Loucy (cell line): ENCODE measurements around the gene SH3RF3.

Experiments used
- H2AFZ ChIP-seq: fragments of 200-600 bp; sonication (generic); 2 replicates; pipeline ENCODE4 v1.6.0; 2016; ENCODE audit warnings: antibody characterized with exemption, mild to moderate bottlenecking, low read length, moderate library complexity
- H3F3A ChIP-seq: fragments of 200-600 bp; 2 replicates; pipeline ENCODE4 v1.6.0; 2016; ENCODE audit warnings: antibody characterized with exemption, low read depth, mild to moderate bottlenecking
- H3K27me3 ChIP-seq: fragments of 200-600 bp; sonication (generic); 2 replicates; pipeline ENCODE4 v1.6.1; 2014; ENCODE audit warnings: low read length, mild to moderate bottlenecking; ENCODE audit not compliant: insufficient read depth, poor library complexity, severe bottlenecking
- H3K36me3 ChIP-seq: fragments of 200-600 bp; sonication (generic); 2 replicates; pipeline ENCODE4 v1.6.1; 2016; ENCODE audit warnings: low read length; ENCODE audit not compliant: insufficient read depth
- H3K4me1 ChIP-seq: fragments of 200-600 bp; sonication (generic); 2 replicates; pipeline ENCODE4 v1.5.1; 2014; ENCODE audit warnings: low read length, mild to moderate bottlenecking; ENCODE audit not compliant: insufficient read depth, poor library complexity, severe bottlenecking
- H3K4me2 ChIP-seq: fragments of 200-600 bp; sonication (generic); 2 replicates; pipeline ENCODE4 v1.6.0; 2014; ENCODE audit warnings: antibody characterized with exemption, low read length, low read depth, mild to moderate bottlenecking; ENCODE audit not compliant: poor library complexity, severe bottlenecking
- H3K4me3 ChIP-seq: fragments of 200-600 bp; sonication (generic); 2 replicates; pipeline ENCODE4 v1.5.1; 2014; ENCODE audit warnings: low read length, mild to moderate bottlenecking, mixed read lengths; ENCODE audit not compliant: poor library complexity, severe bottlenecking
- H3K79me2 ChIP-seq: fragments of 200-600 bp; sonication (generic); 2 replicates; pipeline ENCODE4 v1.6.1; 2014; ENCODE audit warnings: low read length; ENCODE audit not compliant: insufficient read depth
- H3K9ac ChIP-seq: fragments of 200-600 bp; sonication (generic); 2 replicates; pipeline ENCODE4 v1.6.0; 2014; ENCODE audit warnings: mild to moderate bottlenecking, low read depth, low read length, moderate library complexity; ENCODE audit not compliant: poor library complexity, severe bottlenecking
- H3K9me2 ChIP-seq: fragments of 200-600 bp; sonication (generic); replicated peaks from 2 replicates; pipeline ENCODE4 v1.6.1; 2016; ENCODE audit warnings: low read depth, low read length, mixed read lengths
- H3K9me3 ChIP-seq: fragments of 200-600 bp; sonication (generic); 2 replicates; pipeline ENCODE4 v1.6.1; 2014; ENCODE audit warnings: mild to moderate bottlenecking, antibody characterized with exemption, low read length, low read depth; ENCODE audit not compliant: insufficient read depth
- H4K20me1 ChIP-seq: fragments of 200-600 bp; sonication (generic); 2 replicates; pipeline ENCODE4 v1.6.0; 2014; ENCODE audit warnings: antibody characterized with exemption, low read length, mild to moderate bottlenecking; ENCODE audit not compliant: insufficient read depth, poor library complexity, severe bottlenecking
- EZH2phosphoT487 ChIP-seq: fragments of 200-600 bp; IDR thresholded peaks from 2 replicates; pipeline ENCODE4 v1.6.1; 2018; ENCODE audit warnings: antibody characterized with exemption, mild to moderate bottlenecking, moderate library complexity, borderline replicate concordance
- TF ChIP-seq, protein P1 (sequence below): fragments of 200-600 bp; sonication (generic); conservative IDR thresholded peaks from 2 replicates; pipeline ENCODE4 v1.5.1; 2014; ENCODE audit warnings: mild to moderate bottlenecking, antibody characterized with exemption, low read length

The SH3RF3 gene

DNA sequence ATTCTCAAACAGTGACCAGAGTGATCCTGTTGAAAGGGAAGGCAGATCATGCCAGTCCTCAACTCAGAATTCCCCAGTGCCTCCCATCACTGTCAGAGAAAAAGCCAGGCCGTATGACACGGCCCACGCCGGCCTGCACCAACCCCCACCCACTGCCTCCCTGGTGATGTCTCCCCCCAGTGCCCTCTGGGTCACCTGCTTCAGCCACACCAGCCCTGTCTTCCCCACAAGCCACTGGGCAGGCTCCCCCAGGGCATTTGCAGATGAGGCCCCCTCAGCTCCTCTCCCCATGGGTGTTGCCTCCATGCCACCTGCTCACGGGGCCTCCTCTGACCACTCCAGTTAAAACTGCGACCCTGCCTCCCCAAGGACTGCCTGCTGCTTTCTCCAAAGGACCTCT is 169.8 kb downstream of the SH3RF3 start:
- peaks cover 3% of the 10 kb centered on the region; the same call in 1 of the 2 replicates for H3K79me2 ChIP-seq
- peaks cover 45% of the 10 kb centered on the region for H3K4me1 ChIP-seq
- H3K9me3 ChIP-seq, result no peaks in the 10 kb centered on the region
- no peaks in the 10 kb centered on the region for H4K20me1 ChIP-seq
- no peak overlapping the region for H3K4me3 ChIP-seq
- no peaks in the 10 kb centered on the region for H3K36me3 ChIP-seq
- H3K27me3 ChIP-seq, result no peaks in the 10 kb centered on the region
- H3K9ac ChIP-seq, result no peak overlapping the region
- no peaks in the 10 kb centered on the region for H3F3A ChIP-seq
- H3K9me2 ChIP-seq, result no peaks in the 10 kb centered on the region
- no peak overlapping the region for H2AFZ ChIP-seq
- TF ChIP-seq, protein P1, sequence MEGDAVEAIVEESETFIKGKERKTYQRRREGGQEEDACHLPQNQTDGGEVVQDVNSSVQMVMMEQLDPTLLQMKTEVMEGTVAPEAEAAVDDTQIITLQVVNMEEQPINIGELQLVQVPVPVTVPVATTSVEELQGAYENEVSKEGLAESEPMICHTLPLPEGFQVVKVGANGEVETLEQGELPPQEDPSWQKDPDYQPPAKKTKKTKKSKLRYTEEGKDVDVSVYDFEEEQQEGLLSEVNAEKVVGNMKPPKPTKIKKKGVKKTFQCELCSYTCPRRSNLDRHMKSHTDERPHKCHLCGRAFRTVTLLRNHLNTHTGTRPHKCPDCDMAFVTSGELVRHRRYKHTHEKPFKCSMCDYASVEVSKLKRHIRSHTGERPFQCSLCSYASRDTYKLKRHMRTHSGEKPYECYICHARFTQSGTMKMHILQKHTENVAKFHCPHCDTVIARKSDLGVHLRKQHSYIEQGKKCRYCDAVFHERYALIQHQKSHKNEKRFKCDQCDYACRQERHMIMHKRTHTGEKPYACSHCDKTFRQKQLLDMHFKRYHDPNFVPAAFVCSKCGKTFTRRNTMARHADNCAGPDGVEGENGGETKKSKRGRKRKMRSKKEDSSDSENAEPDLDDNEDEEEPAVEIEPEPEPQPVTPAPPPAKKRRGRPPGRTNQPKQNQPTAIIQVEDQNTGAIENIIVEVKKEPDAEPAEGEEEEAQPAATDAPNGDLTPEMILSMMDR, result no peak
- TF ChIP-seq EZH2phosphoT487, result no peak
- H3K4me2 ChIP-seq, result no peak overlapping the region

DNA sequence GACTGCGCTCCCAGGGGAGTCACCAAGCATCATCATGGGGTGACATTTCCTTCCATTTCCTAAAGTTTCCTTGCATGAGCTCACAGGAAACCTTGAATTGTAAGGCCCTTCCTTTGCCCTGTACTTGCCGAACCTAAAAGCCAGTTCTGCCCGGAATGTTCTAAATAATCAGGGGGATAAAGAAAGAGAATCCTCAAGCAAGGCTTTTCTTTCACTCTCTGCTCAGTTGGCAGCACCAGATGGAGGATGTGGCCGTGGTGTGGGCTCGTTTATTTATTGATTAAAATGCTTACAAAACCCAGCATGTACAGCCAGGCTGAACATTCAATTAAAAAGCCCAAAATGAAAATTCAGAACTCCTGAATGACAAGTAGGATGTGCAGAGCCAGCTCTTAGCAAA is 170.5 kb downstream of the SH3RF3 start:
- H3K4me1 ChIP-seq, result peaks cover 45% of the 10 kb centered on the region
- no peaks in the 10 kb centered on the region for H3K27me3 ChIP-seq
- no peak overlapping the region for H3K4me2 ChIP-seq
- no peaks in the 10 kb centered on the region for H3K79me2 ChIP-seq
- H3K4me3 ChIP-seq, result no peak overlapping the region
- H4K20me1 ChIP-seq, result no peaks in the 10 kb centered on the region
- no peaks in the 10 kb centered on the region for H3K9me3 ChIP-seq
- no peaks in the 10 kb centered on the region for H3F3A ChIP-seq
- H3K36me3 ChIP-seq, result no peaks in the 10 kb centered on the region
- TF ChIP-seq, protein P1, result no peak
- TF ChIP-seq EZH2phosphoT487, result no peak
- no peak overlapping the region for H2AFZ ChIP-seq
- H3K9me2 ChIP-seq, result no peaks in the 10 kb centered on the region
- H3K9ac ChIP-seq, result no peak overlapping the region

DNA sequence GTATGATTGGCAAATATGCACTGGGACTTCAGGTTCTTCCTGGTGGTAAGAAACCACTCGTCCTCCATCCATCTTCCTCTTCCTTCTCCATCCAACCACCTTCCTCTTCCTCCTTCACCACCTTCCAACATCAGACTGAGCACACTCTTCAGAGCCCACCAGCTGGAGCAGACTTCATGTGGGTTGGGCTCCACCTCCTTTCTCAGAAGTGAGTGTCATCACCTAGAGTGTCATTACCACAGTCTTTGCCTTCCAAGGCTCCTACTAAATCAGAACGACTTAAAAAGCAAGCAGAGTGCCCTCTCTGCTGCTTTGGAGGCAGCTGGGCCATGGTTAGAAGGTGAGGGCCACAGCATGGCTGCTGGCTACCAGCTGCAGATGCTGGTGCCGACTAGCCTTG is 171.6 kb downstream of the SH3RF3 start:
- no peaks in the 10 kb centered on the region for H3K79me2 ChIP-seq
- H3K9me2 ChIP-seq, result no peaks in the 10 kb centered on the region

More for the DNA sequence above, 171.6 kb downstream of the SH3RF3 start:
- Histone ChIP-seq H3K4me3 (no peak overlapping the region), H3K4me2 (no peak overlapping the region), H3K4me1 (peaks cover 36% of the 10 kb centered on the region), H3K36me3 (no peaks in the 10 kb centered on the region), H4K20me1 (no peaks in the 10 kb centered on the region), H3K27me3 (no peaks in the 10 kb centered on the region), H3K9me3 (no peaks in the 10 kb centered on the region), H3K9ac (no peak overlapping the region), H2AFZ (no peak overlapping the region), H3F3A (no peaks in the 10 kb centered on the region)
- TF ChIP-seq, protein P1, result no peak
- TF ChIP-seq EZH2phosphoT487, result no peak
